ENCODE results near the gene TRAF3. TPM values are rescaled to one million over a fixed set of nuclear protein-coding genes. Genes with fewer than 3 reads are reported as not detected.

The TRAF3 gene
- total RNA-seq, 1 experiment from 2014 or later, result 37.6 TPM

DNA sequence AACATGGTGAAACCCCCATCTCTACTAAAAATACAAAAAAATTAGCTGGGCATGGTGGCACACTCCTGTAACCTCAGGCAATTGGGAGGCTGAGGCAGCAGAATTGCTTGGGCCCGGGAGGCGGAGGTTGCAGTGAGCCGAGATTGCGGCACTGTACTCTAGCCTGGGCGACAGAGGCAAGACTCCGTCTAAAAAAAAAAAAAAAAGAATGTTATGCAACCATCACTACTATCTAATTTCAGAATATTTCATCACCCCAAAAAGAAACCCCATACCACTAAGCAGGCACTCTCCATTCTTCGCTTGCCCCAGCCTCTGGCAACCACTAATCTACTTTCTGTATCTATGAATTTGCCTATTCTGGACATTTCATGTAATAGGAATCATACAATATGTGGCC lies 76.4 kb downstream of the TRAF3 start:
- intact Hi-C loops (cut with micrococcal nuclease; ENCODE audit: unreplicated experiment) (no loop called here), in situ Hi-C loops (cut with HindIII; ENCODE audit: low pct_unique_long_range_greater_than_20kb, low sequenced_read_pairs) (no loop called here)
- ChIA-PET POLR2A (no interaction called here), CTCF (no interaction called here)
- Histone ChIP-seq H3K27me3 (ENCODE audit: control insufficient read depth, insufficient read depth, low read length) (no peaks in the 10 kb centered on the region), H3K4me1 (ENCODE audit: control insufficient read depth, insufficient read depth, low read length) (peaks cover 6% of the 10 kb centered on the region), H3K4me3 (ENCODE audit: low read depth in 2 of 2, low read length in 2 of 2) (no peak overlapping the region), H3K9me3 (ENCODE audit: control insufficient read depth, insufficient read depth, low read depth, low read length) (no peaks in the 10 kb centered on the region), H3K36me3 (ENCODE audit: control insufficient read depth, insufficient read depth, low read length) (no peaks in the 10 kb centered on the region), H3K27ac (ENCODE audit: low read length) (no peak overlapping the region)
- DNase-seq (ENCODE audit: low read depth, low spot score) (no peak), ATAC-seq (no peak)
- TF ChIP-seq, protein P1, sequence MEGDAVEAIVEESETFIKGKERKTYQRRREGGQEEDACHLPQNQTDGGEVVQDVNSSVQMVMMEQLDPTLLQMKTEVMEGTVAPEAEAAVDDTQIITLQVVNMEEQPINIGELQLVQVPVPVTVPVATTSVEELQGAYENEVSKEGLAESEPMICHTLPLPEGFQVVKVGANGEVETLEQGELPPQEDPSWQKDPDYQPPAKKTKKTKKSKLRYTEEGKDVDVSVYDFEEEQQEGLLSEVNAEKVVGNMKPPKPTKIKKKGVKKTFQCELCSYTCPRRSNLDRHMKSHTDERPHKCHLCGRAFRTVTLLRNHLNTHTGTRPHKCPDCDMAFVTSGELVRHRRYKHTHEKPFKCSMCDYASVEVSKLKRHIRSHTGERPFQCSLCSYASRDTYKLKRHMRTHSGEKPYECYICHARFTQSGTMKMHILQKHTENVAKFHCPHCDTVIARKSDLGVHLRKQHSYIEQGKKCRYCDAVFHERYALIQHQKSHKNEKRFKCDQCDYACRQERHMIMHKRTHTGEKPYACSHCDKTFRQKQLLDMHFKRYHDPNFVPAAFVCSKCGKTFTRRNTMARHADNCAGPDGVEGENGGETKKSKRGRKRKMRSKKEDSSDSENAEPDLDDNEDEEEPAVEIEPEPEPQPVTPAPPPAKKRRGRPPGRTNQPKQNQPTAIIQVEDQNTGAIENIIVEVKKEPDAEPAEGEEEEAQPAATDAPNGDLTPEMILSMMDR (IDR thresholded peaks at IDR 0.05), result no peak
- no peak for TF ChIP-seq SIN3A (IDR thresholded peaks at IDR 0.05; ENCODE audit: borderline replicate concordance, insufficient read depth, low read depth, low read length)
- no peak for TF ChIP-seq POLR2AphosphoS5 (IDR thresholded peaks at IDR 0.05; ENCODE audit: low read depth, low read length)
- TF ChIP-seq TCF7L2 (IDR thresholded peaks at IDR 0.05; ENCODE audit: low read depth, low read length), result no peak
- TF ChIP-seq, protein P2, sequence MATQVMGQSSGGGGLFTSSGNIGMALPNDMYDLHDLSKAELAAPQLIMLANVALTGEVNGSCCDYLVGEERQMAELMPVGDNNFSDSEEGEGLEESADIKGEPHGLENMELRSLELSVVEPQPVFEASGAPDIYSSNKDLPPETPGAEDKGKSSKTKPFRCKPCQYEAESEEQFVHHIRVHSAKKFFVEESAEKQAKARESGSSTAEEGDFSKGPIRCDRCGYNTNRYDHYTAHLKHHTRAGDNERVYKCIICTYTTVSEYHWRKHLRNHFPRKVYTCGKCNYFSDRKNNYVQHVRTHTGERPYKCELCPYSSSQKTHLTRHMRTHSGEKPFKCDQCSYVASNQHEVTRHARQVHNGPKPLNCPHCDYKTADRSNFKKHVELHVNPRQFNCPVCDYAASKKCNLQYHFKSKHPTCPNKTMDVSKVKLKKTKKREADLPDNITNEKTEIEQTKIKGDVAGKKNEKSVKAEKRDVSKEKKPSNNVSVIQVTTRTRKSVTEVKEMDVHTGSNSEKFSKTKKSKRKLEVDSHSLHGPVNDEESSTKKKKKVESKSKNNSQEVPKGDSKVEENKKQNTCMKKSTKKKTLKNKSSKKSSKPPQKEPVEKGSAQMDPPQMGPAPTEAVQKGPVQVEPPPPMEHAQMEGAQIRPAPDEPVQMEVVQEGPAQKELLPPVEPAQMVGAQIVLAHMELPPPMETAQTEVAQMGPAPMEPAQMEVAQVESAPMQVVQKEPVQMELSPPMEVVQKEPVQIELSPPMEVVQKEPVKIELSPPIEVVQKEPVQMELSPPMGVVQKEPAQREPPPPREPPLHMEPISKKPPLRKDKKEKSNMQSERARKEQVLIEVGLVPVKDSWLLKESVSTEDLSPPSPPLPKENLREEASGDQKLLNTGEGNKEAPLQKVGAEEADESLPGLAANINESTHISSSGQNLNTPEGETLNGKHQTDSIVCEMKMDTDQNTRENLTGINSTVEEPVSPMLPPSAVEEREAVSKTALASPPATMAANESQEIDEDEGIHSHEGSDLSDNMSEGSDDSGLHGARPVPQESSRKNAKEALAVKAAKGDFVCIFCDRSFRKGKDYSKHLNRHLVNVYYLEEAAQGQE (IDR thresholded peaks at IDR 0.05; ENCODE audit: insufficient read depth in 1 of 2, low read depth in 2 of 2, low read length in 1 of 2), result no peak
- BruUV-seq (replicated peaks), result no TSS peak

GRCh38 chr14:102854091-102854703 lies 76.9 kb downstream of the TRAF3 start:
- no TSS peak for BruUV-seq (replicated peaks)
- ATAC-seq (no peak), DNase-seq (ENCODE audit: low read depth, low spot score) (no peak)
- Histone ChIP-seq H3K9me3 (ENCODE audit: control insufficient read depth, insufficient read depth, low read depth, low read length) (no peaks in the 10 kb centered on the region), H3K27me3 (ENCODE audit: control insufficient read depth, insufficient read depth, low read length) (no peaks in the 10 kb centered on the region), H3K36me3 (ENCODE audit: control insufficient read depth, insufficient read depth, low read length) (no peaks in the 10 kb centered on the region; the same call in 1 of the 2 replicates), H3K27ac (ENCODE audit: low read length) (no peak overlapping the region), H3K4me1 (ENCODE audit: control insufficient read depth, insufficient read depth, low read length) (peaks cover 6% of the 10 kb centered on the region), H3K4me3 (ENCODE audit: low read depth in 2 of 2, low read length in 2 of 2) (no peak overlapping the region)
- ChIA-PET POLR2A (no interaction called here), CTCF (interaction anchor here (0.6 kb wide), 1 partner anchor 16 kb away, joined by 3 read pairs; no protein-coding TSS in a partner anchor)
- intact Hi-C loops (cut with micrococcal nuclease; ENCODE audit: unreplicated experiment), result no loop called here
- in situ Hi-C loops (cut with HindIII; ENCODE audit: low pct_unique_long_range_greater_than_20kb, low sequenced_read_pairs), result no loop called here
- TF ChIP-seq, protein P1 (IDR thresholded peaks at IDR 0.05), result no peak
- TF ChIP-seq SIN3A (IDR thresholded peaks at IDR 0.05; ENCODE audit: borderline replicate concordance, insufficient read depth, low read depth, low read length) (no peak), POLR2AphosphoS5 (IDR thresholded peaks at IDR 0.05; ENCODE audit: low read depth, low read length) (no peak), TCF7L2 (IDR thresholded peaks at IDR 0.05; ENCODE audit: low read depth, low read length) (no peak)
- TF ChIP-seq, protein P2 (IDR thresholded peaks at IDR 0.05; ENCODE audit: insufficient read depth in 1 of 2, low read depth in 2 of 2, low read length in 1 of 2), result no peak

Measured in Panc1 (cell line).